HUDEP-2 (cell line): ENCODE data around the gene MAPK12.
"Not testable (repeated sequence)": the region's sequence is repeated elsewhere in the genome, so short reads cannot be mapped to it uniquely, and the experiment has no call there.

Source experiments
- DNase-seq, 76 experiments: peaks; one replicate each; lab custom pipeline; 2025; ENCODE audit not compliant: unreplicated experiment in 76 of 76; lab: John Stamatoyannopoulos, UW

MAPK12 gene

GRCh38 chr22:50218153-50218995, 43.1 kb downstream of the MAPK12 start:
- DNase-seq, result no peak

GRCh38 chr22:50217543-50218152, 43.8 kb downstream of the MAPK12 start:
- DNase-seq, result no peak

- no peak for DNase-seq
These were observed 44.6 kb downstream of the MAPK12 start for GRCh38 chr22:50216684-50217520.

GRCh38 chr22:50216055-50216683, 45.3 kb downstream of the MAPK12 start:
- no peak for DNase-seq

GRCh38 chr22:50215297-50216054, 46.0 kb downstream of the MAPK12 start:
- no peak for DNase-seq

GRCh38 chr22:50213263-50213662, 48.2 kb downstream of the MAPK12 start:
- DNase-seq, result no peak

- DNase-seq, result no peak
These were observed 50.3 kb downstream of the MAPK12 start for GRCh38 chr22:50211147-50211546.

- DNase-seq, result no peak
These were observed 50.9 kb downstream of the MAPK12 start for GRCh38 chr22:50210378-50211139.

- peak in 50 of 76 experiments; percentile 4 to 72 (median 34) for DNase-seq
These were observed 51.6 kb downstream of the MAPK12 start for GRCh38 chr22:50209893-50210292.

GRCh38 chr22:50208939-50209892, 52.3 kb downstream of the MAPK12 start:
- no peak for DNase-seq

- no peak for DNase-seq
These were observed 53.0 kb downstream of the MAPK12 start for GRCh38 chr22:50208430-50208938.

- DNase-seq, result no peak
These were observed 53.9 kb downstream of the MAPK12 start for GRCh38 chr22:50207383-50208140.

- peak in 37 of 76 experiments; percentile 8 to 73 (median 39) for DNase-seq
These were observed 54.9 kb downstream of the MAPK12 start for GRCh38 chr22:50206599-50206998.

- DNase-seq, result no peak
These were observed 55.5 kb downstream of the MAPK12 start for GRCh38 chr22:50205781-50206569.

GRCh38 chr22:50204998-50205397, 56.5 kb downstream of the MAPK12 start:
- DNase-seq, result not testable (repeated sequence)

- DNase-seq, result no peak
These were observed 56.9 kb downstream of the MAPK12 start for GRCh38 chr22:50204571-50204970.
